Type B pancreatic cell (in vitro differentiated cells): Measurements from ENCODE around the gene SPNS1. TPM values are rescaled to one million over a fixed set of nuclear protein-coding genes. Genes with fewer than 3 reads are reported as not detected.

ENCODE experiments used
- DNase-seq: peaks from one replicate; pipeline ENCODE4 v3.0.0; 2021; ENCODE audit warnings: mixed read lengths; ENCODE audit not compliant: unreplicated experiment; ENCODE audit errors: extremely low spot score
- H3K27ac Mint-ChIP-seq: 2 replicates; pipeline ENCODE4 v1.8.0; 2021; ENCODE audit warnings: mild to moderate bottlenecking, mixed read lengths
- H3K27me3 Mint-ChIP-seq: 2 replicates; pipeline ENCODE4 v1.8.0; 2021; ENCODE audit warnings: mixed read lengths
- H3K36me3 Mint-ChIP-seq: 2 replicates; pipeline ENCODE4 v1.8.0; 2021; ENCODE audit warnings: mixed read lengths
- H3K4me1 Mint-ChIP-seq: one replicate; pipeline ENCODE4 v1.8.0; 2021; ENCODE audit warnings: mixed read lengths; ENCODE audit not compliant: unreplicated experiment
- H3K4me3 Mint-ChIP-seq: 2 replicates; pipeline ENCODE4 v1.8.0; 2021; ENCODE audit warnings: mild to moderate bottlenecking, mixed read lengths
- H3K9me3 Mint-ChIP-seq: 2 replicates; pipeline ENCODE4 v1.8.0; 2021; ENCODE audit warnings: mixed read lengths
- total RNA-seq: library from RNA; stranded (reverse); gene quantifications from 2 replicates; pipeline ENCODE4 v1.2.1, GENCODE V29; 2021; ENCODE audit warnings: low replicate concordance
- TF ChIP-seq, protein P1 (sequence below): fragments of 200-600 bp; sonication (generic); conservative IDR thresholded peaks from 2 replicates; pipeline ENCODE4 v1.5.0; 2021; ENCODE audit warnings: antibody characterized with exemption, mild to moderate bottlenecking

SPNS1 gene
- total RNA-seq, 1 donor from 2014 or later: 54.5 TPM

DNA sequence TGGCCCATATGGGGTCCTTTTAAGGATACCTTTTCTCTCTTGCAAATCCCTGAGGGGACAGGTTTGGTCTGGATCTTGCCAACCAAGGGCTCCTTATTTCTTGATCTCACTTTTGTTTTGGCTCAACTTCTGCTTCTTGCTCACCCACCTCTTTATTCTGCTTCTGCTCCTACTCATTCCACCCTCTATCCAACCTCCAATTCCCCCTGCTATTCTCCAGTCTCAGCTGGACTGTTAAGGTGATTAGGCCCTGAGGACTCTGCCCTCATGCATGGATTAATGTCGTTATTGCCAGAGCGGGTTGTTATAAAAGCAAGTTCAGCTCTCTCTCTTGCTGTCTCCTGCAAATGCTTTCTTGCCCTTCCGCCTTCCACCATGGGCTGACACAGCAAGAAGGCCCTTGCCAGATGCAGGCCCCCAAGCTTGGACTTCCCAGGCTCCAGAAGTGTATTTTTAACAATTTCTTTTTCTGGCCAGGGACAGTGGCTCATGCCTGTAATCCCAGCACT, 40.0 kb downstream of the SPNS1 start:
- Mint-ChIP-seq H3K9me3 (no peaks in the 10 kb centered on the region), H3K4me1 (no peaks in the 10 kb centered on the region), H3K27ac (no peak overlapping the region), H3K36me3 (no peaks in the 10 kb centered on the region), H3K27me3 (no peaks in the 10 kb centered on the region), H3K4me3 (no peak overlapping the region)
- TF ChIP-seq, protein P1, sequence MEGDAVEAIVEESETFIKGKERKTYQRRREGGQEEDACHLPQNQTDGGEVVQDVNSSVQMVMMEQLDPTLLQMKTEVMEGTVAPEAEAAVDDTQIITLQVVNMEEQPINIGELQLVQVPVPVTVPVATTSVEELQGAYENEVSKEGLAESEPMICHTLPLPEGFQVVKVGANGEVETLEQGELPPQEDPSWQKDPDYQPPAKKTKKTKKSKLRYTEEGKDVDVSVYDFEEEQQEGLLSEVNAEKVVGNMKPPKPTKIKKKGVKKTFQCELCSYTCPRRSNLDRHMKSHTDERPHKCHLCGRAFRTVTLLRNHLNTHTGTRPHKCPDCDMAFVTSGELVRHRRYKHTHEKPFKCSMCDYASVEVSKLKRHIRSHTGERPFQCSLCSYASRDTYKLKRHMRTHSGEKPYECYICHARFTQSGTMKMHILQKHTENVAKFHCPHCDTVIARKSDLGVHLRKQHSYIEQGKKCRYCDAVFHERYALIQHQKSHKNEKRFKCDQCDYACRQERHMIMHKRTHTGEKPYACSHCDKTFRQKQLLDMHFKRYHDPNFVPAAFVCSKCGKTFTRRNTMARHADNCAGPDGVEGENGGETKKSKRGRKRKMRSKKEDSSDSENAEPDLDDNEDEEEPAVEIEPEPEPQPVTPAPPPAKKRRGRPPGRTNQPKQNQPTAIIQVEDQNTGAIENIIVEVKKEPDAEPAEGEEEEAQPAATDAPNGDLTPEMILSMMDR: no peak
- DNase-seq: no peak

DNA sequence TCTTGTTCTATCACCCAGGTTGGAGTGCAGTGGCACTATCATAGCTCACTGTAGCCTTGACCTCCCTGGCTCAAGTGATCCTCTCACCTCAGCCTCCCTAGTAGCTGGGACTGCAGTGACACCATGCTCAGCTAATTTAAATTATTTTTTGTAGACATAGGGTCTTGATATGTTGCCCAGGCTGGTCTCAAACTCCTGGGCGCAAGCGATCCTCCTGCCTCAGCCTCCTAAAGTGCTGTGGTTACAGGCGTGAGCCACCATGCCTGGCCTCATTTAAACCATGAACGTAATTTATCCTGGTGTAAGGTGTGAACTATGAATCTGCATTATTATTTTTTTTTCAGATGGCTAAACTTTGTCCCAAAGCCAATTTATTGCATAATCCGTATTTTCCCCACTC, 47.6 kb downstream of the SPNS1 start:
- no peak overlapping the region for H3K27ac Mint-ChIP-seq
- H3K4me1 Mint-ChIP-seq: no peaks in the 10 kb centered on the region
- H3K9me3 Mint-ChIP-seq: no peaks in the 10 kb centered on the region
- no peaks in the 10 kb centered on the region for H3K36me3 Mint-ChIP-seq
- TF ChIP-seq, protein P1: no peak
- DNase-seq: no peak
- H3K4me3 Mint-ChIP-seq: no peak overlapping the region
- peaks cover 3% of the 10 kb centered on the region for H3K27me3 Mint-ChIP-seq

DNA sequence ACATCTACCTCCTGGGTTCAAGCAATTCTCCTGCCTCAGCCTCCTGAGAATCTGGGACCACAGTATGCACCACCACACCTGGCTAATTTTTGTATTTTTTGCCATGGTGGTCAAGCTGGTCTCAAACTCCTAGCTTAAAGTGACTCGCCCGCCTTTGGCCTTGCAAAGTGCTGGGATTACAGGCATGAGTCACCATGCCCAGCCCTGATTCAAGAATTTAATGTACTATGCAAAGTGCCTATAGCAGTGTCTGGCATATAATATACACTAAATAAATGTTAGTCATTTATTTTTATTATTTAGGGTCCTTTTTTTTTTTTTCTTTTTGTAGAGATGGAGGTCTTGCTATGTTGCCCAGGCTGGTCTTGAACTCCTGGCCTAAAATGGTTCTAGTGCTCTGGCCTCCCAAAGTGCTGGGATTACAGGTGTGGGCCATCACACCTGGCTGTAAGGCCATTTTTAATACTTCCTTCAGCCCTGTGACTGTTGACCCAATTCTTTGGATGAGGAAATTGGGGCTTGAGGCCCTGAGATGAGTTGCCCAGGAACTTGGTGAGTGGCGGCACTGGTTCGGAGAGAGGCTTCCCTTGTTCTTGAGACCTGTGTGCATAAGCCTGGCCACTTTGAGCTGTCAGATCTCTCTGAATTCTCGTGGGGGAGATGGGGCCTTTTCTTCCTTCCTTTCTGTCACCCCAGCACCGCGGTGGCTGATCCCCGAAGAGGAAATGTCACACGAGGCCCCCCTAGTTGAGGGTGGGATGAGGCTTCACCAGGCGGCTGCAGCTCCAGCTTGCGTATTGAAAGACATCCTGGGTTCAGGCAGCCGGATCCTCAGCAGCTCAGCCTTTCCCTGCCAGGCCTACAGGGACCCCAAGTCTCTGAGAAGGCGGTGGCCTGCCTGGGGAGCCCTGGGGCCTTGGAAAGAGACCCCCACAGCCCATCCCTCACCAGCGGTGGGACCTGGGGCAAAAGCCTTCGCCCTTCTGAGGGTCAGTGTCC, 49.0 kb downstream of the SPNS1 start:
- DNase-seq: no peak
- Mint-ChIP-seq H3K4me1 (no peaks in the 10 kb centered on the region), H3K27me3 (peaks cover 3% of the 10 kb centered on the region), H3K4me3 (no peak overlapping the region), H3K9me3 (no peaks in the 10 kb centered on the region), H3K36me3 (no peaks in the 10 kb centered on the region), H3K27ac (no peak overlapping the region)
- TF ChIP-seq, protein P1: no peak

DNA sequence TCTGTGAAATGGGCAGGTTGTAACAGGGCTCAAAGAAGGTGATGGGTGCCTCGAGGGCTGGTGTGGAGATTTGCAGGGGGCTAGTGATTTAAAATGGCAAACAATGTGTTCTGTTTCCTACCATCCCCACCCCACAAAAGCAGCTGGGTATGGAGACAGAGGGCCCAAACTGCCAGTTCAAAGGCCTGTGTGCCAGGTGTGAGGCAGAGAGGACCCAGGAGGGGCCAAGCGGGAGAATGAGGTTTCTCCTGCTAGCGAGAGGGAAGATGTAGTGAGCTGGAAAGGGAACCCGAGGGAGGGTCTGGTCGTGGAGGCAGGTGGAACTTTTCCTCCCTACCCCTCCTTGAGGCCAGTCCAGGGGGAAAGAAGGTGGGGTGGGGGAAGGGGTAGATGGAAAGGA, 49.7 kb downstream of the SPNS1 start:
- peaks cover 3% of the 10 kb centered on the region for H3K27me3 Mint-ChIP-seq
- no peak overlapping the region for H3K27ac Mint-ChIP-seq
- no peaks in the 10 kb centered on the region for H3K9me3 Mint-ChIP-seq
- no peaks in the 10 kb centered on the region for H3K4me1 Mint-ChIP-seq
- H3K36me3 Mint-ChIP-seq: no peaks in the 10 kb centered on the region
- TF ChIP-seq, protein P1: no peak
- no peak overlapping the region for H3K4me3 Mint-ChIP-seq
- DNase-seq: no peak

DNA sequence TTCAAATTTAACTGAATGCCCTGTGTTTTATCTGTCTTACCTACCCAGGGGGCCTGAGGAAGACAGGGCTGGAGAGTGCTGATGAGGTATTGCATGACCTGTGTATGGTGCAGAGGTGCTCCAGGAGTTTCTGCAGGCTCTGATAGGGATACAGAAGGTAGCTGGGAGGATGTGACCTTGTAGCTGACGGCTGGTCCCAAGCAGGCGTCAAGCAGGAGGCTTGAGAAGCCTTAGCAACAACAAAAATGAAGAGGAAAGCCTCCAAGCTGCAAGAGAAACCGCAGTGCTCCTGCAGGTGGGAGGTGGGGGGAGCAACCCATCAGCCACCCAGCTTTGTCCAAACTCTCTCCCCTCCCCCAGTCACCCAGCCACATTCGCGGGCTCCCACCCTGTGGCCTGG, 50.6 kb downstream of the SPNS1 start:
- Mint-ChIP-seq H3K4me3 (no peak overlapping the region), H3K36me3 (no peaks in the 10 kb centered on the region), H3K27me3 (peaks cover 3% of the 10 kb centered on the region), H3K4me1 (no peaks in the 10 kb centered on the region), H3K27ac (no peak overlapping the region), H3K9me3 (no peaks in the 10 kb centered on the region)
- TF ChIP-seq, protein P1: no peak
- DNase-seq: no peak
